HepG2 (cell line): Measurements from ENCODE around the gene RNH1. TPM values are rescaled to one million over a fixed set of nuclear protein-coding genes. Genes with fewer than 3 reads are reported as not detected.

Experiments
- ATAC-seq: fragments of 200-7000 bp; cut with Tn5 transposase; 3 replicates; pipeline ENCODE4 v1.9.1; 2020; ENCODE audit warnings: mild to moderate bottlenecking, moderate library complexity
- BruUV-seq: library from RNA; stranded (reverse); fragments of 400-500 nt; replicated peaks from 2 replicates; lab custom pipeline; 2021; lab: Mats Ljungman, UMichigan
- CTCF ChIA-PET: fragments of 300-600 bp; formaldehyde crosslinking; extraction: SDS; loops from one replicate; lab custom pipeline; 2021; ENCODE audit warnings: low total read pairs, inconsistent platforms, low intra/inter-chr PET ratio; lab: Yijun Ruan, JAX
- POLR2A ChIA-PET: fragments of 350-600 bp; sonication (Branson Sonifier 250); formaldehyde crosslinking; loops from one replicate; lab custom pipeline; 2020; ENCODE audit warnings: antibody characterized with exemption, inconsistent platforms; lab: Yijun Ruan, JAX
- DNase-seq: peaks from one replicate; pipeline ENCODE4 v3.0.0-alpha.2; 2015; ENCODE audit warnings: low spot score
- FAIRE-seq: peaks from 3 replicates; lab custom pipeline; 2011; peaks lifted over from hg19 to GRCh38; lab: Jason Lieb, UNC
- H2AFZ ChIP-seq: one replicate; pipeline ENCODE4 v1.6.1; 2011; ENCODE audit warnings: low read length, inconsistent platforms
- H3K27ac ChIP-seq: fragments of 300-600 bp; 3 replicates; pipeline ENCODE4 v1.8.0; 2011; ENCODE audit warnings: mixed run types, mild to moderate bottlenecking, mixed read lengths, low read length, inconsistent platforms; ENCODE audit not compliant: insufficient read depth; ENCODE audit errors: extremely low read length
- H3K27me3 ChIP-seq, 2 experiments: fragments of 200-600 bp in 1 of 2; 2 replicates in 1 of 2; 3 replicates in 1 of 2; pipeline versions ENCODE4 v1.6.0 to v1.8.0; 2011; ENCODE audit warnings: low read length in 2 of 2, mild to moderate bottlenecking in 2 of 2, moderate library complexity in 2 of 2, inconsistent platforms in 1 of 2; ENCODE audit not compliant: insufficient read depth in 2 of 2, control insufficient read depth in 1 of 2
- H3K36me3 ChIP-seq, 2 experiments: fragments of 200-600 bp in 1 of 2; replicated peaks in 1 of 2; 2 replicates in 1 of 2; 3 replicates in 1 of 2; pipeline versions ENCODE4 v1.5.1 to v1.8.0; 2011; ENCODE audit warnings: low read length in 2 of 2, inconsistent platforms in 1 of 2; ENCODE audit not compliant: insufficient read depth in 2 of 2, control insufficient read depth in 1 of 2
- H3K4me1 ChIP-seq: 2 replicates; pipeline ENCODE4 v1.5.1; 2012; ENCODE audit warnings: low read length, inconsistent platforms; ENCODE audit not compliant: insufficient read depth
- H3K4me2 ChIP-seq: 2 replicates; pipeline ENCODE4 v1.6.0; 2011; ENCODE audit warnings: low read depth, low read length, inconsistent platforms
- H3K4me3 ChIP-seq, 3 experiments: fragments of 200-600 bp in 1 of 3; sonication (generic), shearing (Covaris generic) in 1 of 3; replicated peaks in 1 of 3; 2 replicates each; pipeline ENCODE4 v1.5.1; 2011 to 2016; ENCODE audit warnings: low read length in 3 of 3, inconsistent platforms in 2 of 3, low read depth in 2 of 3, mild to moderate bottlenecking in 2 of 3, control low read depth in 1 of 3, mixed read lengths in 1 of 3; ENCODE audit not compliant: insufficient read depth in 1 of 3
- H3K79me2 ChIP-seq: one replicate; pipeline ENCODE4 v1.6.1; 2011; ENCODE audit warnings: low read length, inconsistent platforms; ENCODE audit not compliant: insufficient read depth
- H3K9ac ChIP-seq: 2 replicates; pipeline ENCODE4 v1.6.0; 2011; ENCODE audit warnings: mild to moderate bottlenecking, low read depth, low read length, inconsistent platforms; ENCODE audit not compliant: insufficient read depth
- H3K9me3 ChIP-seq: 2 replicates; pipeline ENCODE4 v1.5.1; 2012; ENCODE audit warnings: mild to moderate bottlenecking, low read length
- H4K20me1 ChIP-seq: 2 replicates; pipeline ENCODE4 v1.6.0; 2011; ENCODE audit warnings: inconsistent platforms, mild to moderate bottlenecking, low read length, moderate library complexity; ENCODE audit not compliant: insufficient read depth
- CBX1 ChIP-seq: IDR thresholded peaks from one replicate; pipeline ENCODE4 v1.6.1; 2016; ENCODE audit warnings: antibody characterized with exemption, low read depth
- CENPX ChIP-seq: sonication (generic); formaldehyde crosslinking; IDR thresholded peaks from 2 replicates; pipeline ENCODE4 v1.9.0; 2021; ENCODE audit warnings: mild to moderate bottlenecking, missing genetic modification reagents, moderate library complexity
- EZH2 ChIP-seq: conservative IDR thresholded peaks from 2 replicates; pipeline ENCODE4 v1.6.1; 2012; ENCODE audit warnings: mild to moderate bottlenecking, low read depth, low read length, moderate library complexity
- HOXA3 ChIP-seq: sonication (generic); formaldehyde crosslinking; IDR thresholded peaks from 2 replicates; pipeline ENCODE4 v1.5.0; 2020; ENCODE audit warnings: missing genetic modification reagents
- NR2C2 ChIP-seq: sonication (generic); formaldehyde crosslinking; IDR thresholded peaks from 2 replicates; pipeline ENCODE4 v1.4.0; 2020; ENCODE audit warnings: missing genetic modification reagents, mild to moderate bottlenecking, moderate library complexity, borderline replicate concordance
- SIX4 ChIP-seq: sonication (generic); formaldehyde crosslinking; IDR thresholded peaks from 2 replicates; pipeline ENCODE4 v1.4.0; 2020; ENCODE audit warnings: missing genetic modification reagents
- TCF12 ChIP-seq, 2 experiments: fragments of 450-650 bp in 1 of 2; sonication (generic) in 1 of 2; formaldehyde crosslinking in 1 of 2; IDR thresholded peaks; 2 replicates each; pipeline versions ENCODE4 v1.6.1 to v1.8.0; 2017 to 2022; ENCODE audit warnings: antibody characterized with exemption in 1 of 2, mild to moderate bottlenecking in 1 of 2, missing genetic modification reagents in 1 of 2, moderate library complexity in 1 of 2
- THAP11 ChIP-seq: IDR thresholded peaks from 2 replicates; pipeline ENCODE4 v1.6.1; 2016; ENCODE audit warnings: missing biosample characterization, missing genetic modification reagents
- ZNF263 ChIP-seq: sonication (generic); formaldehyde crosslinking; IDR thresholded peaks from 2 replicates; pipeline ENCODE4 v1.4.0; 2020; ENCODE audit warnings: missing genetic modification reagents
- ZNF326 ChIP-seq: sonication (generic); formaldehyde crosslinking; IDR thresholded peaks from 2 replicates; pipeline ENCODE4 v1.4.0; 2020; ENCODE audit warnings: missing genetic modification reagents, borderline replicate concordance
- WGBS: methylation state at CpG from one replicate; pipeline ENCODE4 v1.1.6; 2017; ENCODE audit warnings: low lambda C conversion rate; 5-methylcytosine and 5-hydroxymethylcytosine counted together
- in situ Hi-C: cut with HindIII; loops from 2 replicates; pipeline ENCODE4 v1.10.0; 2017; ENCODE audit warnings: low pct_unique_long_range_greater_than_20kb; ENCODE audit not compliant: extremely low pct_ligation_motif_present
- intact Hi-C: fragments of 100-400 bp; cut with micrococcal nuclease; formaldehyde crosslinking; loops from one replicate; pipeline ENCODE4 v1.10.0; 2022; ENCODE audit not compliant: unreplicated experiment
- polyA plus RNA-seq, 8 experiments: library from polyadenylated mRNA; depleted of rRNA in 3 of 8; stranded (reverse) in 7 of 8; unstranded in 1 of 8; fragments of >200 nt; fragmentation: Illumina TruSeq in 4 of 8; extraction: Trizol in 4 of 8; gene quantifications; 2 replicates each; pipeline versions ENCODE4 v1.2.1 to v1.2.3, GENCODE V29; 2011 to 2016; ENCODE audit warnings: low read depth in 4 of 8, missing spikeins in 1 of 8, mixed read lengths in 1 of 8; ENCODE audit not compliant: insufficient read depth in 1 of 8
- total RNA-seq, 5 experiments: library from RNA; depleted of rRNA; stranded (reverse); fragments of >200 nt; fragmentation: Illumina TruSeq; extraction: Trizol; gene quantifications; 2 replicates each; pipeline ENCODE4 v1.2.3, GENCODE V29; 2016; ENCODE audit warnings: low read depth in 1 of 5
- TF ChIP-seq, protein P1 (sequence below): sonication (generic); formaldehyde crosslinking; IDR thresholded peaks from 2 replicates; pipeline ENCODE4 v1.4.0; 2020; ENCODE audit warnings: mild to moderate bottlenecking, missing genetic modification reagents, borderline replicate concordance
- TF ChIP-seq, protein P2 (sequence below): sonication (generic); formaldehyde crosslinking; conservative IDR thresholded peaks from 2 replicates; pipeline ENCODE4 v1.8.1; 2023; ENCODE audit warnings: missing genetic modification reagents
- TF ChIP-seq, protein P3 (sequence below): sonication (generic); formaldehyde crosslinking; conservative IDR thresholded peaks from 2 replicates; pipeline ENCODE4 v1.4.0; 2020; ENCODE audit warnings: missing genetic modification reagents
- TF ChIP-seq, protein P4 (sequence below): sonication (generic); formaldehyde crosslinking; IDR thresholded peaks from 2 replicates; pipeline ENCODE4 v1.9.0; 2022; ENCODE audit warnings: missing genetic modification reagents, mild to moderate bottlenecking, borderline replicate concordance

The RNH1 gene
- total and polyA plus RNA-seq, 2 of the 13 experiments (the other 11 are each of a cell fraction or from before 2014, with no cell fraction given), result 36.0 to 74.1 TPM

DNA sequence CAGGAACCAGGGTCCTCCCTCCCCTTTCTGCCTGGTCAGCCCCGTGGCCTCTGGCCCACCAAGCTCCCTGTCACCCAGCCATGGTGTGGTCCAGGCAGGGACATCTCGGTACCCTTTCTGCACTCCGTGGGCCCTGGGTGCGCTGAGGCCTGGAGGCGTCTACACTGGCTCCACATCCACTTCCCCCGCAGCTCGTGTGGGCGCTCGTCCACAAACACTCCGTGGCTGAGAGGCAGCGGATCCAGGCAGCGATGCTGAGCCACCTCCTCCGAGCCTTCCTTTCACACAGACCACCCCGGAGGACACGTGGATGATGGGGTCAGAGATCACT, 16.1 kb downstream of the RNH1 start:
- Histone ChIP-seq H3K36me3 (peaks cover 10 to 18% of the 10 kb centered on the region in 2 experiments; a peak in 2 of 5 replicates), H3K9ac (no peak overlapping the region), H4K20me1 (no peaks in the 10 kb centered on the region), H3K4me3 (no peak overlapping the region), H2AFZ (no peak overlapping the region), H3K4me1 (no peaks in the 10 kb centered on the region), H3K27me3 (no peaks in the 10 kb centered on the region), H3K4me2 (no peak overlapping the region), H3K79me2 (no peaks in the 10 kb centered on the region), H3K27ac (no peak overlapping the region), H3K9me3 (no peaks in the 10 kb centered on the region)
- WGBS, result over 99% methylated on average over 13 of the region's 15 CpGs
- intact Hi-C loops, result no loop called here
- DNase-seq (no peak), FAIRE-seq (no peak), ATAC-seq (no peak)
- BruUV-seq, result no TSS peak
- POLR2A ChIA-PET, result no interaction called here
- CTCF ChIA-PET, result no interaction called here
- in situ Hi-C loops, result no loop called here
- TF ChIP-seq CENPX (CRISPR knock-in tag) (no peak), ZNF263 (no peak), TCF12 (IDR thresholded peaks at IDR 0.05) (no peak), TCF12 (CRISPR knock-in tag; IDR thresholded peaks at IDR 0.05) (no peak), ZNF326 (no peak), THAP11 (CRISPR knock-in tag) (no peak), EZH2 (no peak), CBX1 (no peak), NR2C2 (no peak), SIX4 (CRISPR knock-in tag) (no peak), HOXA3 (CRISPR knock-in tag) (no peak)
- TF ChIP-seq, protein P1, sequence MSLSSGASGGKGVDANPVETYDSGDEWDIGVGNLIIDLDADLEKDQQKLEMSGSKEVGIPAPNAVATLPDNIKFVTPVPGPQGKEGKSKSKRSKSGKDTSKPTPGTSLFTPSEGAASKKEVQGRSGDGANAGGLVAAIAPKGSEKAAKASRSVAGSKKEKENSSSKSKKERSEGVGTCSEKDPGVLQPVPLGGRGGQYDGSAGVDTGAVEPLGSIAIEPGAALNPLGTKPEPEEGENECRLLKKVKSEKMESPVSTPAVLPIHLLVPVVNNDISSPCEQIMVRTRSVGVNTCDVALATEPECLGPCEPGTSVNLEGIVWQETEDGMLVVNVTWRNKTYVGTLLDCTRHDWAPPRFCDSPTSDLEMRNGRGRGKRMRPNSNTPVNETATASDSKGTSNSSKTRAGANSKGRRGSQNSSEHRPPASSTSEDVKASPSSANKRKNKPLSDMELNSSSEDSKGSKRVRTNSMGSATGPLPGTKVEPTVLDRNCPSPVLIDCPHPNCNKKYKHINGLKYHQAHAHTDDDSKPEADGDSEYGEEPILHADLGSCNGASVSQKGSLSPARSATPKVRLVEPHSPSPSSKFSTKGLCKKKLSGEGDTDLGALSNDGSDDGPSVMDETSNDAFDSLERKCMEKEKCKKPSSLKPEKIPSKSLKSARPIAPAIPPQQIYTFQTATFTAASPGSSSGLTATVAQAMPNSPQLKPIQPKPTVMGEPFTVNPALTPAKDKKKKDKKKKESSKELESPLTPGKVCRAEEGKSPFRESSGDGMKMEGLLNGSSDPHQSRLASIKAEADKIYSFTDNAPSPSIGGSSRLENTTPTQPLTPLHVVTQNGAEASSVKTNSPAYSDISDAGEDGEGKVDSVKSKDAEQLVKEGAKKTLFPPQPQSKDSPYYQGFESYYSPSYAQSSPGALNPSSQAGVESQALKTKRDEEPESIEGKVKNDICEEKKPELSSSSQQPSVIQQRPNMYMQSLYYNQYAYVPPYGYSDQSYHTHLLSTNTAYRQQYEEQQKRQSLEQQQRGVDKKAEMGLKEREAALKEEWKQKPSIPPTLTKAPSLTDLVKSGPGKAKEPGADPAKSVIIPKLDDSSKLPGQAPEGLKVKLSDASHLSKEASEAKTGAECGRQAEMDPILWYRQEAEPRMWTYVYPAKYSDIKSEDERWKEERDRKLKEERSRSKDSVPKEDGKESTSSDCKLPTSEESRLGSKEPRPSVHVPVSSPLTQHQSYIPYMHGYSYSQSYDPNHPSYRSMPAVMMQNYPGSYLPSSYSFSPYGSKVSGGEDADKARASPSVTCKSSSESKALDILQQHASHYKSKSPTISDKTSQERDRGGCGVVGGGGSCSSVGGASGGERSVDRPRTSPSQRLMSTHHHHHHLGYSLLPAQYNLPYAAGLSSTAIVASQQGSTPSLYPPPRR (CRISPR knock-in tag), result no peak
- TF ChIP-seq, protein P2, sequence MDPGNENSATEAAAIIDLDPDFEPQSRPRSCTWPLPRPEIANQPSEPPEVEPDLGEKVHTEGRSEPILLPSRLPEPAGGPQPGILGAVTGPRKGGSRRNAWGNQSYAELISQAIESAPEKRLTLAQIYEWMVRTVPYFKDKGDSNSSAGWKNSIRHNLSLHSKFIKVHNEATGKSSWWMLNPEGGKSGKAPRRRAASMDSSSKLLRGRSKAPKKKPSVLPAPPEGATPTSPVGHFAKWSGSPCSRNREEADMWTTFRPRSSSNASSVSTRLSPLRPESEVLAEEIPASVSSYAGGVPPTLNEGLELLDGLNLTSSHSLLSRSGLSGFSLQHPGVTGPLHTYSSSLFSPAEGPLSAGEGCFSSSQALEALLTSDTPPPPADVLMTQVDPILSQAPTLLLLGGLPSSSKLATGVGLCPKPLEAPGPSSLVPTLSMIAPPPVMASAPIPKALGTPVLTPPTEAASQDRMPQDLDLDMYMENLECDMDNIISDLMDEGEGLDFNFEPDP (CRISPR knock-in tag), result no peak
- TF ChIP-seq, protein P3, sequence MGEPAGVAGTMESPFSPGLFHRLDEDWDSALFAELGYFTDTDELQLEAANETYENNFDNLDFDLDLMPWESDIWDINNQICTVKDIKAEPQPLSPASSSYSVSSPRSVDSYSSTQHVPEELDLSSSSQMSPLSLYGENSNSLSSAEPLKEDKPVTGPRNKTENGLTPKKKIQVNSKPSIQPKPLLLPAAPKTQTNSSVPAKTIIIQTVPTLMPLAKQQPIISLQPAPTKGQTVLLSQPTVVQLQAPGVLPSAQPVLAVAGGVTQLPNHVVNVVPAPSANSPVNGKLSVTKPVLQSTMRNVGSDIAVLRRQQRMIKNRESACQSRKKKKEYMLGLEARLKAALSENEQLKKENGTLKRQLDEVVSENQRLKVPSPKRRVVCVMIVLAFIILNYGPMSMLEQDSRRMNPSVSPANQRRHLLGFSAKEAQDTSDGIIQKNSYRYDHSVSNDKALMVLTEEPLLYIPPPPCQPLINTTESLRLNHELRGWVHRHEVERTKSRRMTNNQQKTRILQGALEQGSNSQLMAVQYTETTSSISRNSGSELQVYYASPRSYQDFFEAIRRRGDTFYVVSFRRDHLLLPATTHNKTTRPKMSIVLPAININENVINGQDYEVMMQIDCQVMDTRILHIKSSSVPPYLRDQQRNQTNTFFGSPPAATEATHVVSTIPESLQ (CRISPR knock-in tag), result no peak
- TF ChIP-seq, protein P4, sequence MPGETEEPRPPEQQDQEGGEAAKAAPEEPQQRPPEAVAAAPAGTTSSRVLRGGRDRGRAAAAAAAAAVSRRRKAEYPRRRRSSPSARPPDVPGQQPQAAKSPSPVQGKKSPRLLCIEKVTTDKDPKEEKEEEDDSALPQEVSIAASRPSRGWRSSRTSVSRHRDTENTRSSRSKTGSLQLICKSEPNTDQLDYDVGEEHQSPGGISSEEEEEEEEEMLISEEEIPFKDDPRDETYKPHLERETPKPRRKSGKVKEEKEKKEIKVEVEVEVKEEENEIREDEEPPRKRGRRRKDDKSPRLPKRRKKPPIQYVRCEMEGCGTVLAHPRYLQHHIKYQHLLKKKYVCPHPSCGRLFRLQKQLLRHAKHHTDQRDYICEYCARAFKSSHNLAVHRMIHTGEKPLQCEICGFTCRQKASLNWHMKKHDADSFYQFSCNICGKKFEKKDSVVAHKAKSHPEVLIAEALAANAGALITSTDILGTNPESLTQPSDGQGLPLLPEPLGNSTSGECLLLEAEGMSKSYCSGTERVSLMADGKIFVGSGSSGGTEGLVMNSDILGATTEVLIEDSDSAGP (CRISPR knock-in tag), result no peak
